Measurements from ENCODE around the gene STK24. TPM values are rescaled to one million over a fixed set of nuclear protein-coding genes. Genes with fewer than 3 reads are reported as not detected.

Gene STK24
- total RNA-seq, 1 donor from 2014 or later, result 190 TPM

DNA sequence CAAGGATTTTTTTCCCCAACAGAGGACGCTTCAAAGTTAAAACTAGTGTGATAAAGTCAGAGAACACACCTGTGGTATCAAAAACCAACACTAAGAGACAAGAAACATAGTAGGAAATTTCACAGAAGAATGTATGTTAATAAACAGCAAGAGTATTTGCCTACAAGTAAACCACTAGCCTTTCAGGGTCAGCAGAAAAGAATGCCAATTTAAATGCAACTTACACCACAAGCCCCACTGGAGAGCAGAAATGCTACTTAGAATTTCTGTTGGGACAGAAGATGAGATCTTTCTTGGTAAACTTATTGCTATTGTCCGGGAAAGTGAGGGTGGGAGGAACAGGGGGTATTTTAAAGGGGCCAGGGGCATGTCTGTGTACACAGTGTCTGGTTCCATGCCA, 68.6 kb downstream of the STK24 start:
- H3K36me3 ChIP-seq (ENCODE audit: control insufficient read depth, insufficient read depth, low read length), result no peaks in the 10 kb centered on the region
- no peaks in the 10 kb centered on the region for H3K27me3 ChIP-seq (ENCODE audit: control insufficient read depth, insufficient read depth, low read length)
- peak; percentile 55 for DNase-seq (ENCODE audit: low read depth)
- H3K4me3 ChIP-seq (ENCODE audit: low read depth, low read length), result no peak overlapping the region
- TF ChIP-seq, protein P1, sequence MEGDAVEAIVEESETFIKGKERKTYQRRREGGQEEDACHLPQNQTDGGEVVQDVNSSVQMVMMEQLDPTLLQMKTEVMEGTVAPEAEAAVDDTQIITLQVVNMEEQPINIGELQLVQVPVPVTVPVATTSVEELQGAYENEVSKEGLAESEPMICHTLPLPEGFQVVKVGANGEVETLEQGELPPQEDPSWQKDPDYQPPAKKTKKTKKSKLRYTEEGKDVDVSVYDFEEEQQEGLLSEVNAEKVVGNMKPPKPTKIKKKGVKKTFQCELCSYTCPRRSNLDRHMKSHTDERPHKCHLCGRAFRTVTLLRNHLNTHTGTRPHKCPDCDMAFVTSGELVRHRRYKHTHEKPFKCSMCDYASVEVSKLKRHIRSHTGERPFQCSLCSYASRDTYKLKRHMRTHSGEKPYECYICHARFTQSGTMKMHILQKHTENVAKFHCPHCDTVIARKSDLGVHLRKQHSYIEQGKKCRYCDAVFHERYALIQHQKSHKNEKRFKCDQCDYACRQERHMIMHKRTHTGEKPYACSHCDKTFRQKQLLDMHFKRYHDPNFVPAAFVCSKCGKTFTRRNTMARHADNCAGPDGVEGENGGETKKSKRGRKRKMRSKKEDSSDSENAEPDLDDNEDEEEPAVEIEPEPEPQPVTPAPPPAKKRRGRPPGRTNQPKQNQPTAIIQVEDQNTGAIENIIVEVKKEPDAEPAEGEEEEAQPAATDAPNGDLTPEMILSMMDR (IDR thresholded peaks at IDR 0.05; ENCODE audit: insufficient read depth, low read length, poor library complexity, severe bottlenecking), result no peak

DNA sequence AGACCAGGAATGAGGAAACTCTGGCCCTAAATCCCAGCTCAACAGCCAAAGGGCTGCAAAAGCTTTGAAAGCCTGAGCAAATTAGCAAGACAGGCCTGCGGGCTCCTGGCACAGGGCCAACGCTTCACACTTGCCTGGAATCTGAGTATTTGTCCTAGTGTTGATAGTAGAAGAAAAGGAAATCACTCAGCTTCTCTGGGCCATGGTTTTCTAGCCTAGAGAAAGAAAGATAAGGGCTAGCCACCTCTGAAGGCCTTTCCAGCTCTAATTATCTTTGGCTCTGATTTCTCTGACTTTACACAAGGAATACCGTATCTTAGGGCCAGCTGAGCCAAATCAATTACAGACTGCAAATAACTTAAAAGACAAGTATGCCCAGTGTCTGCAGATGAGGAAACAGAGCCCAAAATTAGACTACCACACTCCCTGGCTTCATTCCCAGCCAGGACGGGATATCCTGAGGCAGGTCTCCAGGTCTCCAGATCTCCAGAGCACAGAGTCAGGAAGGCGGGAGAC, 69.6 kb downstream of the STK24 start:
- peaks cover under 1% of the 10 kb centered on the region for H3K36me3 ChIP-seq (ENCODE audit: control insufficient read depth, insufficient read depth, low read length)
- H3K4me3 ChIP-seq (ENCODE audit: low read depth, low read length), result no peak overlapping the region
- H3K27me3 ChIP-seq (ENCODE audit: control insufficient read depth, insufficient read depth, low read length), result no peaks in the 10 kb centered on the region
- DNase-seq (ENCODE audit: low read depth), result peak; percentile 60
- TF ChIP-seq, protein P1 (IDR thresholded peaks at IDR 0.05; ENCODE audit: insufficient read depth, low read length, poor library complexity, severe bottlenecking), result no peak

DNA sequence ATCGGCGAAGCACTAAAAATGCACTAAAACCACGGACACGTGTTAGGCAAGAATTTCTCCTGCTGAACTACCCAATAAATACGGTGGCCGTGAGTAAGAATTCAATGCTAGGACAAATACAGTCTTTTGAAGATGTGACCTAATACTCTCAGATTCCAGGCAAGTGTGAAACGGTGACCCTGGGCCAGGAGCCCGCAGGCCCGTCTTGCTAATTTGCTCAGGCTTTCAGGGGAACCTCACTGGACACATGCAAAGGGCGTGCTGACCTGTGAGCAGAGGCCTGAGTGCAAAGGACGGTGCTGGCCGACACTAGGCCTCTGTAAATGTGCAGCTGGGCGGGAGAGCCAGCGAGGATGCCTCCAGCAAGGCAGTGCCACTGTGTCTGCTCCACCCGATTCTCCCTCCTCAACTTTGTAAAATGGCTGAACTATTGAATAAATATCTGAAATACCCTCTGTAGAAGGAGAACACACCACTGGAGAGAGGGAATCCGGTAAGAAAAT, 70.1 kb downstream of the STK24 start:
- TF ChIP-seq, protein P1 (IDR thresholded peaks at IDR 0.05; ENCODE audit: insufficient read depth, low read length, poor library complexity, severe bottlenecking), result no peak
- H3K4me3 ChIP-seq (ENCODE audit: low read depth, low read length), result no peak overlapping the region
- DNase-seq (ENCODE audit: low read depth), result no peak
- H3K27me3 ChIP-seq (ENCODE audit: control insufficient read depth, insufficient read depth, low read length), result no peaks in the 10 kb centered on the region
- H3K36me3 ChIP-seq (ENCODE audit: control insufficient read depth, insufficient read depth, low read length), result peaks cover 1% of the 10 kb centered on the region

DNA sequence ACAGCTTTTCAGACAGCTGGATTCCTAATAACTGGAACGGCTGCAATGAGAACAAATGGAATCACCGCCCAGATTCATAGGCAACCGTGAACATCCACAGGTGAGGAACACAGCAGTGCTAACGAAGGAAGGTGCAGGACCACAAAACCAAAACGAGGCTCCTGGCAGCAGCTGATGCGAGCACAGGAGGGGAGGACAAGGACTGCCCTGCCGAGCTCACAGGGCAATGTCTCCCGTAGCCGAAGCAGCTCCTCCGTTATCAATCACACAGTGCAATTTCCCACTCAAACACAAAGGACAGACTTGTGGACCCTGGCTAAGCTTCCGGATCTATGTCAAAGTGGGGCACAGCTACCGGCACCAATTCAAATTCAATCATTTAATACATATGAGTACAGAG, 70.6 kb downstream of the STK24 start:
- TF ChIP-seq, protein P1 (IDR thresholded peaks at IDR 0.05; ENCODE audit: insufficient read depth, low read length, poor library complexity, severe bottlenecking), result no peak
- Histone ChIP-seq H3K36me3 (ENCODE audit: control insufficient read depth, insufficient read depth, low read length) (peaks cover 1% of the 10 kb centered on the region), H3K4me3 (ENCODE audit: low read depth, low read length) (no peak overlapping the region), H3K27me3 (ENCODE audit: control insufficient read depth, insufficient read depth, low read length) (no peaks in the 10 kb centered on the region)
- no peak for DNase-seq (ENCODE audit: low read depth)

DNA sequence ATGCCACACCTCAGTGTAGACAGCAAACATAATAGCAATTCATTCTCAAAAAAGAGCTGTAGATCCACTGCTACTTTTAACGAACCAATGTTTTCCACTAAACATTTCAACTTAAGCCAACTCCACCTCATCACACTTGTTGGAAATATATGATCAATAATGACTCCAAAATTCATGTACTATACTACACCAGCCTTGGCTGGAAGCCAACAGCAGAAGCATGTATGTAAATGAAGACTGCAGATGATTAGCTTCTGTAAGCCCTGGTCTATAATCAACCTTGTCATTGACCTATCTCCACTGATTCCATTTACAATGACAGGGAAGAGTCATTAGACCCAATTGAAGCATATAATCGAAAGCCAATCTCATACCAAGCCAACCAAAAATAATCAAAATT, 71.7 kb downstream of the STK24 start:
- no peak for DNase-seq (ENCODE audit: low read depth)
- H3K36me3 ChIP-seq (ENCODE audit: control insufficient read depth, insufficient read depth, low read length), result peaks cover 1% of the 10 kb centered on the region
- TF ChIP-seq, protein P1 (IDR thresholded peaks at IDR 0.05; ENCODE audit: insufficient read depth, low read length, poor library complexity, severe bottlenecking), result no peak
- H3K4me3 ChIP-seq (ENCODE audit: low read depth, low read length), result no peak overlapping the region
- no peaks in the 10 kb centered on the region for H3K27me3 ChIP-seq (ENCODE audit: control insufficient read depth, insufficient read depth, low read length)

DNA sequence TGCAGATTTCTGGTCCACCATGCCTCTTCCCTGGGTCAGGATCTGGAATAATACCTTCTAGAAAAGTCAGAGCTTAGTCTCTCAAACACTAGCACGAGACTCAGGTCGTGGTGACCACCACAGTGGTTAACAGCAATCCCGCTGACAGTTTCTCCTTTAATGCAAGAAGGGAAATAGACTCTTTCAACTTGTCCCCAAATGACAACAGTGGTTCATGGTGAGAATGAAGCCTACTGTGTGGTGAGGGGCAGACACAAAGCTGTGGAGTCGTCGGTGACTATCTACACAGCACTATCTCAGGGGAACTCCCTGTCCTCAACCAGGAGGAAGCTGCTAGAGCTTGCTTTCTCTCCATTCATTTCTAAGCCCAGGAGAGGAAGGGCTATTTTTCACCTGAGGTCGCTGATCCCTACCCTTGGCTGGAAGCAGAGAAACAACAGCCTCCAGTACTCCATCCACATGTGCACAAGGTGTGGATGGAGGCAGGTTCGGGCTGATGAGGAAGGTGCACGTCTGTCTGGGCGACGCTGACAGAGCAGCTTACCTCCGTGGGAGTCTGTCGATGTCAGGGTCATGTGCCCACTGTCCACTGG, 72.4 kb downstream of the STK24 start:
- Histone ChIP-seq H3K36me3 (ENCODE audit: control insufficient read depth, insufficient read depth, low read length) (peaks cover 1% of the 10 kb centered on the region), H3K27me3 (ENCODE audit: control insufficient read depth, insufficient read depth, low read length) (no peaks in the 10 kb centered on the region), H3K4me3 (ENCODE audit: low read depth, low read length) (no peak overlapping the region)
- DNase-seq (ENCODE audit: low read depth), result no peak
- TF ChIP-seq, protein P1 (IDR thresholded peaks at IDR 0.05; ENCODE audit: insufficient read depth, low read length, poor library complexity, severe bottlenecking), result no peak

All from kidney epithelial cell (primary cell).